DMS114 treated with DMSO at 0.1 percent for 48 hours (cell line): Measurements from ENCODE around the gene RING1.

ENCODE experiments used
- DNase-seq: peaks from one replicate; lab custom pipeline; 2025; ENCODE audit not compliant: unreplicated experiment; lab: John Stamatoyannopoulos, UW

The RING1 gene

DNA sequence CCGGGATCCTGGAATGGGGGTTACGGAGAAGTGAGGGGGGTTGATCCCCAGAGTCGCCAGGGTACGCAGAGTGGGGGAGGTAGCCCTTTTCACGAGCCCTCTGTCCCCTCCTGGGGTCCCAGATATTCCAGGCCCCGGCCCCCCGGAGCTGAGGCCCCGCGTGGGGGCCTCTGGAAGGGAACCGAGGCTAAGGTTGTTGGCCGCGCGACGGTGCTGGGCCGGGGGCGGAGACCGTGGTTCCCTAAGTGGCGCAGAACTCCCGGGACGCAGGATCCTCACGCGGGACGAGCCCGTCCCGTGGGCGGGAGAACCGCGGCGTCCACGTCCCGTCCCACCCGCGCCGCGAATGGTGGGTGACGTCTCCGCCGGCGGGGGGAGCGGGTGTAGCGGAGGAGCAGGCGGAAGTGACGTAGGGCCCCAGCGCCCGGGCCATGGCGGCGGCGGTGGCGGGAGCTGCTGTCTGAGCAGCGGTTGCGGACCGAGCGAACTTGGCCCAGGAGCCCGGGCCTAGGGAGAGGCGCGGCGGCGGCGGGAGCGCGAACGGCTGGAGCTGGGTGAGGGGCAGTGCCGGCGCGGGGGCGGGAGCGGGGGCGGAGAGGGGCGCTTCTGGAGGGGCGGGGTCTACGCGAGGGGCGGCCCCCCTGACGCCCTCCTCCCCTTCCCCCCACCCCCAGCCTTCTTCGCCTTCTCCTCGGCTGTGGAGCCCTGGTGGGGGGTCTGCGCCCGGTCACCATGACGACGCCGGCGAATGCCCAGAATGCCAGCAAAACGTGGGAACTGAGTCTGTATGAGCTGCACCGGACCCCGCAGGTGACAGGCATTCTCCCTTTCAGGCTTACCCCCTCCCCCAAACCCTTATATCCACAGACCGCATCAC lies at the start of gene RING1:
Gene RING1 (plus strand): TSS at position 410 of the 877 bp plus-strand sequence. CDS start 323 bp downstream, at position 733.
- DNase-seq: peak; percentile 79

DNA sequence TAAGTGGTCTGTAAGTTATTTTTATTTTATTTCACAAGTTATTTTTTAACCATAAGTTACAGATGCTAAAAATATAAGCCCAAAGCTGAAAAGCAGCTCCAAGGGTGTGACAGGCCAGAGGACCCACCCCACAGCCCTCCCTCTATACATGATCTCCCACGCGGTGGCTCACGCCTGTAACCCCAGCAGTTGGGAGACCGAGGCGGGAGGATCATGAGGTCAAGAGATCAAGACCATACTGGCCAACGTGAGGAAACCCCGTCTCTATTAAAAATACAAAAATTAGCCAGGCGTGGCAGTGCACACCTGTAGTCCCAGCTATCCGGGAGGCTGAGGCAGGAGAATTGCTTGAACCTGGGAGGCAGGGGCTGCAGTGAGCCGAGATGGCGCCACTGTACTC lies 48.2 kb upstream of the RING1 start:
- no peak for DNase-seq

DNA sequence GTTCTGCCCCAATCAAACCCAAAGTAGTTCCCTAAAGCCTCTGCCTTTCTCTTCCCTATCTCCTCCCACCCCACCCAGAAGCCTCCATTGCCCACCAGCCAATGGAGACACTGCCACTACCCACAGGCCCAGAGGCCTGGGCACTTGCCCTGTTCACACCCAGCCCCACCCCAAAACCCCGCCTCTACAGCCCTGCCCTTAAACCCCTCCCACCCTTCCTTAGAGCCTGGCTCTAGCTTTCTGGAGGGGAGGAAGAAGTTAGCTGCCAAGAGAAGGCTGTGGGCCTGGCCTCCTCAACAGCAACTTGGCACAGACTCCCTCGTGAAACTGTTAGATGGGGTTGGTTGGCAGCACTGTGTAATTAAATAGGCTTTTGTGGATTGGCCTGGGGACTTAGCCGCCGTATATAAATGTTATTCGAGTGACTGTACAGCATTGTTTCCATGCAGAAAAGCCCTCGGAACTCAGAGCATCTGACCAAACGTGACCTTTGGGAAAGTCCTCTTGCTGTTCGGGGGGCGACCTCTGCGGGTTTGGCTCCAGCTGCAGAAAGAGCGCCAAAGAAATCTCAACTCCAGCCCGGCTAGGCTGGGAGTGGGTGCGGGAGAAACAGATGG lies 47.5 kb upstream of the RING1 start:
- DNase-seq: no peak

DNA sequence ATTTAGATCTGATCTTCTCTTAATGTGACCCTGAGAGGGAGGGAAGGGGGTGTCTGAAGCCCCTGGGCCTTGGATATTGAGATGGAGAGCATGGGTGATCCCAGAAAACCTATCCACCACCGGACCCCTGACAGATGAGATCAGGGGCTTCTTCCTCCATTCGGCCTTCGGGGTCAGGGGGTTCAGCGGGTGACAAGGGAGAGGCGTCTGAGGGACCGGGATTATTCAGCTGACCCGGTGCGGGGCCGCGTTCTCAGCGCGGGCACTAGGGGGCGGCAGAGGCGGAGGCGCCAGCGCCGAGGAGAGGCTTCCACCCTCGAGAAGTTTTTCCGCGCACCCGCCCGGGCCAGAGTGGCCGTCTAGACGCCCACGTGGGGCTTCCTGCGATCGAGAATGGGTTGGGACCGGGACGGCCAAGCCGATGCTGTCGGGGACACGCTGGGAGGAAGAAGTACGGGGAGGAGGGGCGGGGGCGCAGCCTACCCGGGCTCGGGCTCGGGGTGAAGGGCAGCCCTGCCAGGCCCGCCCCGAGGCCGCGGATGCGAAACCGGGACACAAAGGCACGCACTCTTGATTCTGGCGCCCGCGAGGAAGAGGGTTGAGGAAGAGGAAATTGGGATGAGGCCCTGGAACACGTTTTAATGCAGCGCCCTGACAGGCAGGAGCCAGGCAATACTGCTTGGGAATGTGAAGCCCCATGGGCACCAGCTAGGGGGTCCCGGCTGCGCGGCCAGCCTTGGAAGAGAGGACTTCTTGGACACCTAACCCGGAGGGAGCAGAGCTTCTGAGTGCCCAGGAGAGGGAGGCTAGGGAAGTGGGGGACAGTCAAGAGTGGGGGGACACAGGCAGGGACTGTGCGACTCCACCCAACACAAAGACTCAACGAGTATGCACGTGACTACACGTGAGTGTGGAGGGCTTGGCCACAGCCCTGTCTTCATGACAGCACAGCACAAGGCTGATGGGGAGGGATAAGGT lies 46.7 kb upstream of the RING1 start:
- peak; percentile 48 for DNase-seq

DNA sequence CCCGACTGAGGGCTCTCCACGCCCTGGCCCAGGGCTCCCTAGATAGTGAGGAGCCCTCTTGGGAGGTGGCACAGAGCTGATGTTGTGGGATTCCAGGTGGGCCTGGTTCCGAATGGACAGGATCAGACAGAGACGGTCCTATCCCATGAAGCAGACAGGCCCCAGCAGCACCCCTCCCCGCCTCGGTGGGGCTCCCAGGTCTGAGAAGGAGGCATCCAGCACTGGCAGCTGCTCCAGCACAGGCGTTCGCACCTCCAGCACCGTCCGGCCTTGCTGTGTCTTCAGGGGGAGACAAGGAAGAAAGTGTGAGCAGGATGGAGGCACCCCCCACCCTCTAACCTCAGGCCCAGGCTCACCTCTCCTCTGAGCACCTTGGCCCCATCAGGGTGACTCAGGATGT lies 44.8 kb upstream of the RING1 start:
- no peak for DNase-seq

DNA sequence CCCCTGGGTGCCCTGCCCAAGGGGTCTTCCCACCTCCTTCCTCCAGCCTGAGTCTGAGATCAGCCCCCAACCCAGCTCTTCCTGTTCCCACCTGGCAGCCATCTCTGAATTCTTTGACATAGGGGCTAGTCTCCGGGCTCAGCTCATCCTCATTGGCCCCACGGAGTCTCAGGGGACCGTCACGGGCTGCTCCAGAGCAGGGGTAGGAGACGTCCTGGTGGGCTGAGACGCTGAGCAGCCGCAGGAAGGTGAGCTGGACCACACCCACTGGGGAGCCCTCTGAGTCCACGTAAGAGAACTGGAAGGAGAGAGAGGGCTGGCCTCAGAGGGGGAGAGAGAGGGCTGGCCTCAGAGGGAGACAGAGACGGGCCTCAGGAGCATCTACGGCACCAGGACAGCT lies 44.1 kb upstream of the RING1 start:
- DNase-seq: no peak

DNA sequence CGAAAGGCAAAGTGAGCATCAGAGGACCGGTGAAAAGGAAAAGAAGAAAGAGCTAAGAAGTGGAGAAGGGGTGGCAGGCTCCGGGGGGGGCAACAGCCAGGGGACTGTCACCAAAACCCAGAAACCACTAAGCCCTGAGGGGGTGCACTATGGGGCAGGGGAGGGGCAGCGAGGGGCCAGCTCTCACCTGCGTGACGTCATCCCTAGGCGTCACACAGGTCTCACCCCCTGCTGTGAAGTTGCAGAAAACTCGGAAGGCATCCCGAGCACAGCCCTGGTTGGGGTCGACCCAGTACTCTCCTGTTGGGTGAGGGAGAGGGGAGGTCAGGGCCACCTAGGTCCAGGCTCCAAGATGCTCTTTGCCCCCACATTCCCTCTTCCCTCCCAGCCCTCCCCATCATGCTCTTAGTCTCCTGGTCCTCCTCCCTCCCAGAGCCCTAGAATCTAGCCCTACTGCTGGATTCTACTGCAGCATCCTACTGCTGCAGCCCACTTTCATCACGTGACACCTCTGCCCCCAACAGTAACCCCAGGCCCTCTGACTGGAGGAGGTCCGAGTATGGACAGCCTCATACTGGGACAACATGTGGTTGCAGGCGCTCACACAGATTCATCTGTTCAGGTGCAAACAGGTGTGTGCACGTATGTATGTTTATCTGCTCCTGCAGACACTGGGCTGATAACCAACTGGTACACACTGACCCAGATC lies 43.5 kb upstream of the RING1 start:
- DNase-seq: no peak

DNA sequence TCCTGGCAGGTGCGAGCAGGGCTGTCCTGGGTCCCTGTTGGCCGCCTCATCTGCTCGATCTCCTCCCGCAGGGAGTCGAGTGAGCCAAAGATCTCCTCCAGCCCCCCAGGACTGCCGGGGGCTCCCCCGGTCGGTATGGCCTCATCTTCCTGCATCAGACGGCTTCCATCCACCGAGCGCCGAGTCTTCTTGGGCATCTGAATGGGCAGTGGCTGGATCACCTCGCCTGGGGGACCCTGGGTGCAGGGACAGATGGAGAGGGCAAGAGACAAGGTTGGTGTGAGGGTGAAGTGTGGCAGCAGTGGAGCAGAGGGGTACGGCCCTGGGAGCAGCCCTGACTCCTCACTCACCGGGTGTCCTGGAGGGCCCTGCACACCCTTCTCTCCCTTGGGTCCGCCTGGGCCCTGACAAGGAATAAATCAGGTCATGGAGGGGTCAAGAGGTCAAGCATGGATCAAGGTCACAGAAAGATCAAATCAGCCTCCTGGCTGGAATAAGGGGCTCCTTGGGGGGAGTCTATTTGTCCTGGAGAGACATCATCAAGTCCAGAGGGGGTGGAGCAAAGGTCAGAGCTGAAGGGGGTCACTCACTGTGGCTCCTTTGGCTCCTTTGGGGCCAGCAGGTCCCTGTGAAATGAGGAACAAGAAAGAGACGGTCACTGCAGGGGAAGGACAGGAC lies 42.6 kb upstream of the RING1 start:
- no peak for DNase-seq

DNA sequence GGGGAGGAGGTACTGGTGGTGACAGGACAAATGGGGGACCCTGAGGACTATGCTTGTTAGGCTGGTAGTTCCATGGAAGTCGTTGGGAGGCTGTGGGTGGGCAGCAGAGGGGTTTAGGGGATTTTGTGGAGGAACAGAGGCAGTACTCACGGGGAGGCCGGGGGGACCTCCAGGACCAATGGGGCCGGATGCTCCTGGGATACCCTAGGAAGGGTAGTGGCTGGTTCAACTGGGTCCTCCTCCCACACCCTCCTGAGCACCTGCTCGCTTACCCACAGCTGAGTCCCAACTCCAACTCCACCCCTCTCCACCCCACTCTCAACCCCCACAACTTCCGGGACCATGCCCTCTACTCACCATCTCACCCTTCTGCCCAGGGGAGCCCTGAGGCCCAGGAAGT lies 41.9 kb upstream of the RING1 start:
- no peak for DNase-seq

DNA sequence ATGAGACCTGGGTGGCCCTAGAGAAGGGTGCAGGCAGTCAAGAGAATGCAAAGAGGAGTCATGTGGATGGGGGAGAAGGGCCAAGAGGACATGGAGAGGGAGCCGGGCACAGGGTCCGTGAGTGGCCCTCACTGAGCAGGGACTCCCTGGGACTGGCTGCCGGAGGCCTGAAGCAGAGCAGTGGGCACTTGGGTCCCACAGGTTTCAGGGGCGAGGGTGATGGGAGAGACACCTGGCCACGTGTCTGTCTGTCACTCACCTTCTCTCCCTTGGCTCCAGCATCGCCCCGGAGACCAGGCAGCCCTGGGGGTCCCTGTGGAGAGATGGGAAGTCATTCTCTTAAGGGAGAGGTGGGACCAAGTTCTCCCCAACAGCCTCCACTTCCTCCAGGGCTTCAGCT lies 41.5 kb upstream of the RING1 start:
- no peak for DNase-seq

DNA sequence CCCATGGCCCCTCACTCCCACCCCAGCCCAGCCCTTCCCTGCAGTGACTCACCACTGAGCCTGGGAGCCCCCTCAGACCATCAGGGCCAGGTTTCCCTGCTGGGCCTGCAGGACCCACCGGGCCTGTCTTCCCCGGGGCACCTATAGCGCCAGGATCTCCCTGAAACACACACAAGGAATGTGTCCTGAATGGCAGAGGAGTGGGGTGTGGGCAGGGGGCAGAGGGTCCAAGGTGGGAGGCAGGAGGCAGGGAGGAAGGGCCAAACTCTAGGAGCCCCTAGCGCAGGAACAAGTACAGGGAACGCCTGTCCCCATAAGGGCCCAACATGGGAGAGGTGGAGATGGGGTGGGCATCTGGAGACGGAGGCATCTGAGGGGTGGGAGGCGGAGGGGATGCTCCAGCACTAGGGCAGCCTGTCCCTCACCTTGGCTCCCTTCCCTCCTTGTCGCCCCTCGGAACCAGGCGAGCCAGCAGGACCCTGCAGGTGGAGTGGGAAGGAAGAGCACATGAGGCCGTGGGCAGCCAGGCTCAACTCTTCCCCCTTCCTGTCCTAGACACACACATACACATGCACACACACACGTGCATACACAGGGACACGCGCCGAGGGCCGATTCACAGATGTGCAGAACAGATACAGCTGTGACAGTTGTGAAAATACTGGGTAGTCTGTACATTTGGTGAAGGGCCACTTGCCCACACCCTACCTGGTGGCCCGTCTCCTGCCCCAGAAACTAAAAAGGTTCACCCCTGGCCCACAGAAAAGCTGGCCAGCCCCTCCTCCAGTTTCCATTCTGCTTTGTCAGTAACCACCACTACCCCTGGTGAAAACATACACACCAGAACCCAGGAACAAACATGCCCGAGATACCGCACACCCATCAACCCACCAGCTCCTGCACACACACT lies 40.7 kb upstream of the RING1 start:
- no peak for DNase-seq

DNA sequence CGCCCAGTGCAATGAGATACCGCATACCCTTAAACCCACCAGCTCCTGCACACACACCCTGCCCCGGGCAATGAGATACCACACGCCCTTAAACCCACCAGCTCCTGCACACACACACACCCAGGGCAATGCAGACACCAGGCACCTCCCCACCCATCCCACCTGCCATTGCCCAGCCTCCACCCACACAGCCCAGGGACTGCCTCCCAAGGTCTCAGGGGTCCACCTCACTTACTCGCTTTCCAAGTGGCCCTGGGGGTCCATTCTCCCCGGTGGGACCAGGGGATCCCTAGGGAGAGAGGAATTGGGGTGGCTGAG lies 40.1 kb upstream of the RING1 start:
- no peak for DNase-seq

DNA sequence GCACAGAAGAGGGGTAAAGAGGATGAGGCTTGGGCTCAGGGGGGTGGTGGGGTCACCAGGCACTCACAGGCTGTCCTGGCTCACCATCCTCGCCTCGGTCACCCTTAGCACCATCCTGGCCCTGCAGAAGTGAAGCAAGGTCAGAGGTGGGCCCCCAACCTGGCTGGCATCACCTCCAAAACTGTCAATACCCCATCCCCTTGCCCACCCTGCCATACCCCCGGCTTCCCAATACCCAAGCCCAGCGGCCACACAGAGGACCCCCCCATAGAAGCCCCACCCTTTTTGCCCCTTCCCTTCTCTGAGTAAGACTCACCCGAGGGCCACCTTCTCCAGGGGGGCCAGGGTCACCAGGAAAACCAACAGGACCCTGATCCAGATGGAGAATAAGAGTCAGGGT lies 39.7 kb upstream of the RING1 start:
- no peak for DNase-seq

DNA sequence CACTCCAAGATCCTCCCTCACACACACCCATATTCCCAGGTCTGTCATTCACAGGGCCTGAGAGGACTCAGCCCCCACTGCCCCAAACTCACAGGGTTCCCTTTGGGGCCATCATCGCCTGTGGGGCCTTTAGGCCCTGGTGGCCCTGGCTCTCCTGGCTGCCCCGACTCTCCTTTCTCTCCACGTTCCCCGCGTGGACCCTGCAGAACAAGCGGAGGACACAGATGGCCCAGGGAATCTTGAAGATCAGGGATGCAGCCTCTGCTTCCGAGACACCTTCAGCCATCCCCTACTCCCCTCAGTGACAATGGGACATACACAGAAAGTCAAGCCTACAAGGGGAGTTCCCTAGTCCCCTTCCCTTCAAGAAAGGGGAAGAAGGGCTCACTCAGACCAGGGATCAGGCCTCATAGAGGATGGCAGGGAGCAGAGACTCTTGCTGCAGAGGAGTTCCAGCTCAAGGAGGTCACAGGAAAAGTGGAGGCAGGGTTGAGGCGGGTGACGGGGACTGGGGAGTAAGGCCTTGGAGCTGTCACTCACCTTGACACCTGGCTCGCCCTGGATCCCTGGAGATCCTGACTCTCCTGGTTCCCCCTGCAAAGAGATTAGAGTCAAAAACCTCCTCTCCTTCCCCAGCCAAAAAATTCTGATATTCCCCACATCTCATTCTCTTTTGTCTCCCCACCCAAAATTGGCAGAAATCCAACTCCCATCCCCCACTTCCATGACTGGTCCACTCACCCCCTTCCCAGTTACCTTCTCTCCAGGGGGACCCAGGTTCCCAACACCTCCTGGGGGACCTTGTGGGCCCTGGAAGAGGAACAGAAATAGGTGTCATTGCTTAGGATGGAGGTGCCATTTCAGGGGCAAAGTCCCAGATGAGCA lies 38.8 kb upstream of the RING1 start:
- DNase-seq: no peak

DNA sequence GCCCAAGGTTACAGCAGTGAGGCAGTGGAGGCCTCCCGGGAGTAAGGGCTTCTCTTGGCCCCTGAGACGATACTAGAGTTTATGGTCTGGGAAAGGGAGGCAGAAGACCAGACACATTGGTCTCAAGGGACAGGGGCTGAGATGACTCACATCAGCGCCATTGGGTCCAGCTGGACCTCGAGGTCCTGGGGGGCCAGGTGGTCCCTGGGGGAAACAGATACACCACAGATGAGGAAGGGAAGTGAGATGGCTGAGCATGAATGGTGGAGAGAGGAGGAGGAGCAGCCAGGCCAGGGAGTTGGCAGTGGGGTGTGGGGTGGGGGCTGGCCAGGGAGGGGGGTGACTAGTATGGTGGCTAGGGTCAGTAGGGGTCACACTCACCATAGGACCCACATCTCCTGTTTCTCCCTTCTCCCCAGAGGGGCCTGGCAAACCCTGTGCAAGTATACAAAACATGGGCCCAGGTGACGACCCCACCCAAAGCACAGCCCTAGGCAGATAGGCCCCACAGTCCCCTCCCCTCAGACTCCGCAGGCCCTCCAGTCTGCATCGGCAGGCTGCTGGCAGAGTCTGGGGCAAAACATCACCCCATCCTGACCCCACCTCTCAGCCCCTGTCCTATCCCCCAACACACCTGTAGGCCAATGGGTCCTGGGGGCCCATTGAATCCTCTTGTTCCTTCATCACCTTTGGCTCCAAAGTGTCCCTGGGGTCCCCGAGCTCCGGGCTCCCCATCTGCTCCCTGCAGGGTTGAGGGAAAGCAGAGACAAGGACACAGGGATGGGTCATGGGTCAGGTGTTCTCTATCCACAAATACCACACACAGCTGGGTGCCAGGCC lies 37.9 kb upstream of the RING1 start:
- no peak for DNase-seq

DNA sequence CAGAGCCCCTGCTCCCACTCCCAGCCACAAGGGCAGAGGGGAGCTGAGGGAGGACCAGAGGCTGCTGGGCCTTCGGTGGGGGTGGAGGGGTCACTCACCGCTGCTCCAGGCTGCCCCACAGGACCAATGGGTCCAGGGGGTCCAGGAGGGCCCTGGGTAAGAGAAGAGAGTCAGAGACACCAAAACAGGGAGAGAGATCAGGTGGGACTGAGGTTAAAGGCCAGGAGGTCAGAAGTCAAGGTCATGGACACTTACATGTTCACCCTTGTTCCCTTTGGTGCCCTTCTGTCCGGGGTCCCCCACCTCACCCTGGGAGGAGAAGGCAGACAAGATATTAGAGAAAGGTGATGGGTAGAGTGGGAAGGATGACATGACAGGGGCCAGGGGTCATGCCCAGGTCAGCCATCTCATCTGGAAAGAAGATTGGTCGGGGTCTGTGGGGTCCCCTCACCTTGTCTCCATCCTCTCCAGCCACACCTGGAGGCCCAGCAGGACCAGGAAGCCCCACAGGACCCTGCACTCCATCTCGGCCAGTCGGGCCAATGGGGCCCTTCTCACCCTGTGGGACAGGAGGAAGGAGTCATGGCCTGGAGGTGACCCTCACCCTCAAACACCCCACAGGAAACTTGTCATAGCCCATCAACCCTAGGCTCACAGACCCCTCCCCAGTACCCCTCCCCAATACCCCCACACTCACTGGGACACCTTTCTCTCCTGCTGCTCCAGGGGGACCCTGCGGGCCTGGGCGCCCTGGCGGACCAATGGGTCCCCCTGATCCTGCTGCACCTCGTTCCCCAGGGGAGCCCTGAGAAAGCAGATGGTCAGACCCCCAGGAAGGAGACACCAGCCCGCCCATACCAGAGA lies 37.1 kb upstream of the RING1 start:
- DNase-seq: no peak
